HG03280 (cell line): ENCODE results near the gene SMAP2.

Experiments used
- ATAC-seq: cut with Tn5 transposase; IDR thresholded peaks from one replicate; pipeline ENCODE4 v1.9.1; 2021; ENCODE audit warnings: mild to moderate bottlenecking, moderate library complexity; ENCODE audit not compliant: unreplicated experiment

Gene SMAP2

DNA sequence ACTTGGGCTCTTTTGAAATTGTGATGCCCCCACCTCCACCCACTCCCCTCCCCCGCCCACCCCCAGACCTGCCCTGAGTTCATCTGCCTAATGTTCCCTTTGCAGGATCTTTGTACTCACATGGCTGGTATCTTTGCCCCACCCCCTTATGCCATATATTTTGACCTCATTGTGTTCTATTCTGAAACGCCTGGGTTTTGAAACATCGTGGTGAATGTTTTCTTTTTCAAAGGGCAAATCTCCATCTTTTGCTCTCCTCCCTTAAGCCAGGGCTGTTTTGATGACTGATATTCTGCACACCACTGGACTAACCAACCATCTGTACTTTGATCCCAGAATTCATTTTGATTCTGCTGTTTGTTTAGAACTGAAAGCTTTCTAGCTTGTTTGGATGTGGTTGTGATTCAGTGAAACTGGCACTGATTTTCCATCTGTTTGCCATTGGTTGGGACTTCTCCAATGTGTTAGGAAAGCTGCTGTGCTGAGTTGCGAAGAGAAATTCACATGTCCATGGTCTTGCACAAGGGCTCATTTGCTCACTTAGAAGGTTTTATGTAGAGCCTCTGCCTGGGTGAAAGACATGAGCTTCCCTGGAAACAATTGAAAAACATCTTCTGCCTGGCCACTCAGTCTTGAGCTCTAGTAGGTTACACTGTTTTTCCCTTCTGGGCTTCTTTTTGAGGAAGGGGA lies 16.5 kb downstream of the SMAP2 start:
- ATAC-seq = no peak

- ATAC-seq = no peak
These were observed 17.3 kb downstream of the SMAP2 start for GRCh38 chr1:40390857-40391256.

- no peak for ATAC-seq
These were observed 18.2 kb downstream of the SMAP2 start for GRCh38 chr1:40391688-40392145.

DNA sequence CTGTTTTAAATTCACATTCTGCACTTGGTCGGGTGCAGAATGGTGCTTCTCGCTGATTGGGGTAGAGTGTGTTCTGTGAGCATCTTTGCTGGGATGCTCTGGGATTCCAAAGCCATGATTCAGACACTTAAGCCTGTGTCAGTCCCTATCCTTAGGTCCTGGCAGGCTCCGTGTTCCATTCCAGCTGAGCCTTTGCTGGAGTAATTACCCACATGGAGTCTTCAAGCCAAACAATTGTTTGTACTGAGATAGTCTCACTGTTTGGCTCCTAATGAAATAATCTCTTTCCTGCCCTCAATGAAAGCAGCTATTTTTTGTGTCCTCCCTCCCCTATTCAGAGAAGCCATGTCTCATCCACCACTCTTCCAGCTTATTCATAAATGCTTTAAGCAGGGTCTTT lies 18.7 kb downstream of the SMAP2 start:
- no peak for ATAC-seq

DNA sequence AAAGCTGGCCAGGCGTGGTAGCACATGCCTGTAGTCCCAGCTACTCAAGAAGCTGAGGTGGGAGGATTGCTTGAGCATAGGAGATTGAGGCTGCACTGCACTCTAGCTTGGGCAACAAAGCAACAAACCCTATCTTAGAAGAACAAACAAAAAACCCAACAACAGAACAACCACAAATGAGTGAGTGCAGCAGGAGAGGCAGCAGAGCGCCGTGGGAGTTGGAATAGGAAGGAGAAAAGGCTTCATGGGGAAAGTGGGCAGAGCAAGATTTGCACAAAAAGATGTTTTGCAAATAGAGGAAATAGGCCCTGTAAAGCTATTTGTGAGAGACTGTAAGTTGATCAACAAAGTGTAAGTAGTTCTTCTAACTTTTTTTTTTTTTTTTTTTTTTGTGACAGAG lies 19.6 kb downstream of the SMAP2 start:
- no peak for ATAC-seq

GRCh38 chr1:40394491-40395172 lies 21.1 kb downstream of the SMAP2 start:
- no peak for ATAC-seq

- no peak for ATAC-seq
These were observed 22.0 kb downstream of the SMAP2 start for GRCh38 chr1:40395190-40396175.

DNA sequence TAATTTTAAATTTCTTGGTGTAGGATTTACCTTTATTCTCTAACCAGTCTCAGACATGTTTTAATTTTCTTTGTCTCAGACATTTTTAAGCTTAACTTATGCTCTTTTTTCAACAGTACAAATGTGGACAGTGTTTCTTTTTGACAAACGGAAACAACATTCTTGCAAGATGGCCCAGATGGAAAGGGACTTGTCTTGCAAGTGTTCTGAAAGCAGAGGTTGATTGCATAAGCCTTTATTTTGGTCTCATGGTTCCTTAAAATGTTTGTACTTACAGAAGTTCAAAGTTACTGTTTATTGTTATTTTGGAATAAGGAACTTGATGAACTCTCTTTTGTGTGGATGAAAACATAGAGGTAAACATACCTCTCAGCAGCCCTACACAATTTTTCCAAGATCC lies 22.9 kb downstream of the SMAP2 start:
- ATAC-seq = no peak

GRCh38 chr1:40397258-40397657 lies 23.7 kb downstream of the SMAP2 start:
- no peak for ATAC-seq

DNA sequence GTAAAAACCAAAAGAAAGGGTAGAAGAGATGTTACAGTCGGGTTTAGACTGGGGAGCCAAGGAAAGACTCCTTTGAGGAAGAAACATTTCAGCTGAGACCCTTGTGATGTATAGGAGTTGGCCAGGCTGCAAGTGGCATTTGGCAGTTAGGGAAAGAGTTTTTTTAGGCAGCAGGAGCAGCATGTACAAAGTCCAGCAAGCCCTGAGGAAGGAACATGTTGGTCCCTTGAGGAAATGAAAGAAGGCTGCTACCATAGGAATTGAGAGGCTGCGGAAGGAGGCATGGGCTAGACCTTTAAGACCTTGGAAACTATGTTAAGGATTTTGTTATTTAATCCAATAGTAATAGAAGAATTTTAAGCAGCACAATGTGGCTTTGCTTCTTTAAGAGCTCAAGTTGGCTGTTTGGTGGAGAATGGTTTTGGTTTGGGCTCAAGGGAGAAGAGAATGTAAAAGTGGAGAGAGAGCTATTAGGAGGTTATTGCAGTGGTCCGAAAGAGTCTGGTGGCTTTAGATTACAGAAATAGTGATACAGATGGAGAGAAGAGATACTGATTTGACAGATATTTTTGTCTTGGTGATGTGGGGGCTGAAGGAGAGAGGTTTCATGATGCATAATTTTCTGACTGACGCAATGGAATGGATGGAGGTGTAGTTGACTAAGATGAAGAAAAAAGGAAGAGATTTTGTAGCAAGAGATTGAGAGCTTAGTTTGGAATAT lies 26.6 kb downstream of the SMAP2 start:
- peak; percentile 51 for ATAC-seq

DNA sequence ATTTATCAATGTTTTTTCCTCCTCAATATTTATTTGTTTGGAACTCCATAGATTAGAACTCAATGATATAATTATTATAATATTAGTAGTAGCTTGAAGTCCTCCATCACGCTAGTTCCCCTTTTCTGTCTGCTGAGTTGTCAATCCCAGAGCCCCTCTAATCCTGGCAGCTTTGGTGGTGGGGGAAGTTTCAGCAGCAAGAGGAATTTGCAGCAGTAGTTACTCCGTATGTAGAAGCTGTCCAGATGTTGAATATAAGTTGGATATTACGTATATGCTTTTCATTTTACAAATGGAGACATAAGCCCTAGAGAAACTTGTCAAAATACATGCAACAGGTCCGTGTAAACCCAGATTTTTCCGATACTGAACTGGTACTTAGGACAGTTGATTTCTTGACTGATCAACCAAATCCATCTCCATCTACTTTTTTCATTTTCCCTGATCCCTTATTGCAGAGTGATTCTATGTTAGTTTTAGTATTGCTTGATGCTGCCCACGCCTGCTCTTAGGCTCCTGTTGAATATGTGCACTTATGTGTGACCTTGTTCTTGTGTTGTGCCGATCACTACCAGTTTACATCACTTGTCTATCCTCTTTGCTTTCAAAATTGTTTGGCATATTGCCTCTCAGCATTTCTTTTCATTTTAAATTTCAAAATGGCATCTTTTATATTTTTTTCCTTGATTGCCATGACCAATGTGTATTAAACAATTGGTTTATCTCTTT lies 28.1 kb downstream of the SMAP2 start:
- no peak for ATAC-seq

- ATAC-seq = no peak
These were observed 31.3 kb downstream of the SMAP2 start for GRCh38 chr1:40404670-40405462.

DNA sequence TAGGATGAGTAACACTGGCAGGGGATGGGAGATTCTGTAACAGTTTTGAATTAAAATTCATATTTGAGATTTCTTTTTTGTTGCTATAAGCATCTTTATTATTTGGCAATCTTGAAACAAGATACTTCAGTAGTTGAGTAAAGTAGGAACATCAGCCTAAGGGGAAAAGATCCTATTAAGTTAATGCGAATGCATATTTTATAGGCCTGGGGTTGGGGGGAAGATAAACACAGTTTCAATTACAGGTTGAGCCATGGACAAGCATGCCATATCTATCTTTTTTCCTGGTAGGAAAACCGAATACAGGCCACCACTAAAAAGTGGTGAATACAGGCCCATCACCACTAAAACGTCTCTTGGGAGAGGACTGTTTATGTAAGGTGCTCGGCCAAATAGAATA lies 32.3 kb downstream of the SMAP2 start:
- no peak for ATAC-seq

- ATAC-seq = no peak
These were observed 33.9 kb downstream of the SMAP2 start for GRCh38 chr1:40407453-40407852.

GRCh38 chr1:40409467-40409866 lies 35.9 kb downstream of the SMAP2 start:
- ATAC-seq = no peak

GRCh38 chr1:40411294-40411693 lies 37.8 kb downstream of the SMAP2 start:
- ATAC-seq = no peak

DNA sequence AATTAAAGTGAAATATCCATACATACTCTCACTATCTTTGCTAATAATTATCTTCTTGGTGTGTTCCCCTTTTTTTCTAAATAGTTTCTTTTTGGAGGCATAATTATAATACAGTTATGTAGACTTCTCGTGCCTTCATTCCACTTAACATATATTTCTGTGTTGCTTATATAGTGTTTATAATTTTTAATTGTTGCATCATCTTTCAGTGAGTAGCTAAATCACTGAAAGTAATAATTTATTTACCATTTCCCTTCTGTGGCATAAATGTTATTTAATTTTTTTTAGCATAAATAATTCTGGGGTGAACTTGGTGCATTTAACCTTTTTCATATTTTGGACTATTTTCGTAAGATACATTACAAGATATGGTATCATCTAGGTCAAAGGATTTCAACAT lies 38.3 kb downstream of the SMAP2 start:
- ATAC-seq = no peak

DNA sequence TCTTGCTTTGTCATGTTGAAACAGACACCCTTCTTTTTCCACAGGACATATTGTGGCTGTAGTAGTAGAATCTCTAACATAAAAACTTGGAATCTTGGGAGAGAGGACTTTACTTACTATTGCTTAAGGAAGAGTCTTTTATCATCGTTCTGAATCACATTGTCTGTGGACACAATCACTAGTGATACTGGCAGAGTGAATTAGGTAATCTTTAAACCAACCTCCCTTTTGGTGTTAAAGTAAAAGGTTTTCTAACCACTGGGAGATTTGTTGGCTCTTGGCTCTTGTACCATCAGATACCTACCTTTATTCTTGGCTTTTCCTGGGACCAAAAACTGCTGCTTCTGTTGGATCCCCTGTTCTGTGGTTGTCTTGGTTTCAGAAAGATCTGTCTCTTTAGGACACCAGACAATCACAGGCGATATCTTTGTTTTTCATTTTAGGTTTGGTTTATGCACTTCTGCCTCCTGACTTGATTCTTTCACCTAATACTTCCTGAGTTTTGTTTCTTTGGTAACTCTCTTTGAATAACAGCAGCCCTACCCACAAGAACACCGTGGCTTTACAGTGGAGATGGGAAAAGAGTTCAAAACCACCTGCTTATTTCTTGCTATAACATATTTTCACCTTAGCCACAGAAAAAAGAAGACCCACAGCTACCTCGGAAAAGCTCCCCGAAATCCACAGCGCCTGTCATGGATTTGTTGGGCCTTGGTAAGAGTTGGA lies 40.2 kb downstream of the SMAP2 start:
- ATAC-seq = no peak

- no peak for ATAC-seq
These were observed 40.8 kb downstream of the SMAP2 start for GRCh38 chr1:40414331-40414730.
